Measurements from ENCODE around the gene CDH22. TPM values are rescaled to one million over a fixed set of nuclear protein-coding genes. Genes with fewer than 3 reads are reported as not detected.

CDH22 gene
- total and polyA plus RNA-seq, 2 donors (not counting 1 experiment from before 2014, with no cell fraction given) = not detected

DNA sequence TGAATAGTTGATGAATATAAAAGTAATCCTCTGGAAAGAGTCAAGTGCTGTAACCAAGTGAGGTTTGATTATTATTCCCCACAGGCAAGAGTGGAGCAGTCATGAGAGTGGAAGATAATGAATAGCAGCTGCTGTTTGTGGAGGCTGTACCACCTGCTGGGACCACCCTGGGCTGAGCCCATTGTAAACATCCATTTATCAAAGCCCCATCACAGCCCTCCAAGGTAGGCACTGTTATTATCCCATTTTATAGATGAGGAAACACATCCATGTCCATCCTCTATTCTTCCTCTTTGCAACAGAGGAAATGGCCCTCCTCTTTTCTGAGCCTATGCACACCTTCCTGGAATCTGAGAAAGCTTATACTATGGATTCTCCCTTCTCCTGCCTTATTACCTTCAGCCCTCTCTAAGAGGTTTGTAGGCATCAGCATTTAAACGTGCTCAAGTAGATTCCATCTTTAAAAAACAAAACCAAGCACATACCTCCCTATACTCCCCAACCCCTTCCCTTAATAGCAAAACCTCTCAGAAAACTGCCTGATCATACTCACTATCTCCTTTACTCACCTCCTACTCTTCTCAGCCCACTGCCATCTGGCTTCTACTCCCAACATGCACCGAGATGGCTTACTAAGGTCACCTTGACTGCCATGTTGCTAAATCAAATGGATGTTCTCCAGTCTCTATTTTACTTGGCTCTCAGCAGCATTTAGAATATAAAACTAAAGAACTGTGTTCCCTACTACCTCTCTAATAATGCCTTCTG, 37.1 kb downstream of the CDH22 start:
- H3K9me3 ChIP-seq (ENCODE audit: control insufficient read depth, insufficient read depth, low read depth, low read length) = no peaks in the 10 kb centered on the region
- no peaks in the 10 kb centered on the region for H3K36me3 ChIP-seq (ENCODE audit: control insufficient read depth, insufficient read depth, low read length)
- H4K20me1 ChIP-seq (ENCODE audit: control insufficient read depth, extremely low read depth, insufficient read depth, low read length) = no peaks in the 10 kb centered on the region
- no peak overlapping the region for H3K27ac ChIP-seq (ENCODE audit: insufficient read depth, low read length)
- TF ChIP-seq, protein P1, sequence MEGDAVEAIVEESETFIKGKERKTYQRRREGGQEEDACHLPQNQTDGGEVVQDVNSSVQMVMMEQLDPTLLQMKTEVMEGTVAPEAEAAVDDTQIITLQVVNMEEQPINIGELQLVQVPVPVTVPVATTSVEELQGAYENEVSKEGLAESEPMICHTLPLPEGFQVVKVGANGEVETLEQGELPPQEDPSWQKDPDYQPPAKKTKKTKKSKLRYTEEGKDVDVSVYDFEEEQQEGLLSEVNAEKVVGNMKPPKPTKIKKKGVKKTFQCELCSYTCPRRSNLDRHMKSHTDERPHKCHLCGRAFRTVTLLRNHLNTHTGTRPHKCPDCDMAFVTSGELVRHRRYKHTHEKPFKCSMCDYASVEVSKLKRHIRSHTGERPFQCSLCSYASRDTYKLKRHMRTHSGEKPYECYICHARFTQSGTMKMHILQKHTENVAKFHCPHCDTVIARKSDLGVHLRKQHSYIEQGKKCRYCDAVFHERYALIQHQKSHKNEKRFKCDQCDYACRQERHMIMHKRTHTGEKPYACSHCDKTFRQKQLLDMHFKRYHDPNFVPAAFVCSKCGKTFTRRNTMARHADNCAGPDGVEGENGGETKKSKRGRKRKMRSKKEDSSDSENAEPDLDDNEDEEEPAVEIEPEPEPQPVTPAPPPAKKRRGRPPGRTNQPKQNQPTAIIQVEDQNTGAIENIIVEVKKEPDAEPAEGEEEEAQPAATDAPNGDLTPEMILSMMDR (conservative IDR thresholded peaks at IDR 0.05 in 1 of 2, IDR thresholded peaks at IDR 0.05 in 1 of 2; ENCODE audit: low read depth in 1 of 2, low read length in 2 of 2) = no peak
- no peak for TF ChIP-seq EZH2 (IDR thresholded peaks at IDR 0.05; ENCODE audit: low read length, missing control alignments)
- no peak for DNase-seq (ENCODE audit: low read depth in 2 of 2)
- no peak overlapping the region for H3K9ac ChIP-seq (ENCODE audit: insufficient read depth, low read length)
- H3K79me2 ChIP-seq (ENCODE audit: control insufficient read depth, insufficient read depth, low read length) = no peaks in the 10 kb centered on the region
- no peak overlapping the region for H2AFZ ChIP-seq (ENCODE audit: low read length)
- no peak overlapping the region for H3K4me3 ChIP-seq (replicated peaks in 1 of 4; ENCODE audit: control extremely low read depth in 1 of 4, insufficient read depth in 1 of 4, low read depth in 3 of 4, low read length in 4 of 4)
- H3K27me3 ChIP-seq (ENCODE audit: control insufficient read depth, insufficient read depth, low read length) = peaks cover 14% of the 10 kb centered on the region
- H3K4me1 ChIP-seq (ENCODE audit: control insufficient read depth, extremely low read depth, insufficient read depth, low read length) = no peaks in the 10 kb centered on the region
- H3K4me2 ChIP-seq (ENCODE audit: extremely low read depth, insufficient read depth, low read length) = no peak overlapping the region

DNA sequence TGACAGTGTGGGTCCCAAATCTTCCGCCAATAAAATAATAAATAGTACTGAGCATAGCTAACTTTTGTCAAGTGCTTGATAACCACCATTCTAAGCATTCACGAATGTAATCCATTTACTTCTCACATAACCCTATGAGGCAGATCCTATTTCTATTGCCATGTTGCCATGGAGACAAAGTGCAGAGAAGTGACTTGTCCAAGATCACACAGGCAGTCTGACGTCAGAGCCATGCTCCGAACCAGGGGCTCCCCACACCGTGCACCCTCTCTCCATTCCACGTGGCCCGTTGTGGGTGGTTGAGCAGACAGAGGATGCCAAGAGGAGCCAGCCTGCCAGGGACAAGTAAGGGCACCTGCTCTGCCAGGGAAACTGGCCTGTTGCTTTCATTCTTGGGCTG, 38.9 kb downstream of the CDH22 start:
- H4K20me1 ChIP-seq (ENCODE audit: control insufficient read depth, extremely low read depth, insufficient read depth, low read length) = no peaks in the 10 kb centered on the region
- no peak overlapping the region for H2AFZ ChIP-seq (ENCODE audit: low read length)
- no peaks in the 10 kb centered on the region for H3K79me2 ChIP-seq (ENCODE audit: control insufficient read depth, insufficient read depth, low read length)
- no peaks in the 10 kb centered on the region for H3K36me3 ChIP-seq (ENCODE audit: control insufficient read depth, insufficient read depth, low read length)
- no peak overlapping the region for H3K9ac ChIP-seq (ENCODE audit: insufficient read depth, low read length)
- H3K27ac ChIP-seq (ENCODE audit: insufficient read depth, low read length) = no peak overlapping the region
- TF ChIP-seq, protein P1 (conservative IDR thresholded peaks at IDR 0.05 in 1 of 2, IDR thresholded peaks at IDR 0.05 in 1 of 2; ENCODE audit: low read depth in 1 of 2, low read length in 2 of 2) = no peak
- no peak overlapping the region for H3K4me2 ChIP-seq (ENCODE audit: extremely low read depth, insufficient read depth, low read length)
- H3K27me3 ChIP-seq (ENCODE audit: control insufficient read depth, insufficient read depth, low read length) = peaks cover 8% of the 10 kb centered on the region
- no peak overlapping the region for H3K4me3 ChIP-seq (replicated peaks in 1 of 4; ENCODE audit: control extremely low read depth in 1 of 4, insufficient read depth in 1 of 4, low read depth in 3 of 4, low read length in 4 of 4)
- H3K9me3 ChIP-seq (ENCODE audit: control insufficient read depth, insufficient read depth, low read depth, low read length) = no peaks in the 10 kb centered on the region
- DNase-seq (ENCODE audit: low read depth in 2 of 2) = no peak
- H3K4me1 ChIP-seq (ENCODE audit: control insufficient read depth, extremely low read depth, insufficient read depth, low read length) = no peaks in the 10 kb centered on the region

DNA sequence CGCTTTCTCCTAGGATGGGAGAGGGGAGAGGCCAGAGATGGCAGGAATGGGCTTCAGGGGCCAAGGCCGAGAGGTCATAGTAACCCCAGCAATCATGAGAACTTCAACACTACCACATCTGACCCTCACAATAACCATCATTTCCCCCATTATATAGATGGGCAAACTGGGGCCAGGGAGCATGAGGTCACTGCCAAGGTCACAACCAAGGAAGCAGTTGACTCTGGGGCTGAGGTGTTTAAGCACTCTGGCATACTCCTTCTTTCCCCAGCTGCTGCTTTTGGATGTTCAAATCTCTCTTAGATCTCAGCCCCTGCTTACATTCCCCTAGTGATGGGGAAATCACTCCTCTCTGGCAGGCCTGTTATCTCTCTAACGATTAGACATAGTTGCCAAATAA, 39.6 kb downstream of the CDH22 start:
- Histone ChIP-seq H3K9me3 (ENCODE audit: control insufficient read depth, insufficient read depth, low read depth, low read length) (no peaks in the 10 kb centered on the region), H3K27me3 (ENCODE audit: control insufficient read depth, insufficient read depth, low read length) (peaks cover 8% of the 10 kb centered on the region), H2AFZ (ENCODE audit: low read length) (no peak overlapping the region), H3K27ac (ENCODE audit: insufficient read depth, low read length) (no peak overlapping the region), H3K4me3 (replicated peaks in 1 of 4; ENCODE audit: control extremely low read depth in 1 of 4, insufficient read depth in 1 of 4, low read depth in 3 of 4, low read length in 4 of 4) (no peak overlapping the region), H3K4me1 (ENCODE audit: control insufficient read depth, extremely low read depth, insufficient read depth, low read length) (no peaks in the 10 kb centered on the region), H3K79me2 (ENCODE audit: control insufficient read depth, insufficient read depth, low read length) (no peaks in the 10 kb centered on the region), H3K4me2 (ENCODE audit: extremely low read depth, insufficient read depth, low read length) (no peak overlapping the region), H4K20me1 (ENCODE audit: control insufficient read depth, extremely low read depth, insufficient read depth, low read length) (no peaks in the 10 kb centered on the region), H3K9ac (ENCODE audit: insufficient read depth, low read length) (no peak overlapping the region), H3K36me3 (ENCODE audit: control insufficient read depth, insufficient read depth, low read length) (no peaks in the 10 kb centered on the region)
- no peak for DNase-seq (ENCODE audit: low read depth in 2 of 2)
- TF ChIP-seq EZH2 (IDR thresholded peaks at IDR 0.05; ENCODE audit: low read length, missing control alignments) = no peak
- TF ChIP-seq, protein P1 (conservative IDR thresholded peaks at IDR 0.05 in 1 of 2, IDR thresholded peaks at IDR 0.05 in 1 of 2; ENCODE audit: low read depth in 1 of 2, low read length in 2 of 2) = no peak
